ENCODE data around the gene SLC9A9. TPM values are rescaled to one million over a fixed set of nuclear protein-coding genes. Genes with fewer than 3 reads are reported as not detected.

SLC9A9 gene
- total and polyA plus RNA-seq, 10 of the 15 experiments (the other 5 are each of a cell fraction or from before 2014, with no cell fraction given), result 3.5 to 14.2 (median 9.3) TPM

GRCh38 chr3:143595456-143596077 lies 252.7 kb downstream of the SLC9A9 start (continued):
- peak in 1 of 2 experiments; percentile 34; a peak in 1 of 4 replicates for TF ChIP-seq IKZF2 (IDR thresholded peaks at IDR 0.05)

GRCh38 chr3:143594206-143594605 lies 254.1 kb downstream of the SLC9A9 start:
- TF ChIP-seq FOXK2 (IDR thresholded peaks at IDR 0.05), result no peak
- no peak for TF ChIP-seq PRDM15 (CRISPR knock-in tag; IDR thresholded peaks at IDR 0.05)
- TF ChIP-seq CBX5 (IDR thresholded peaks at IDR 0.05; ENCODE audit: low read depth), result no peak
- no peak for TF ChIP-seq MTA3 (IDR thresholded peaks at IDR 0.05; ENCODE audit: borderline replicate concordance, low read length)
- no peak for TF ChIP-seq EGR1 (IDR thresholded peaks at IDR 0.05; ENCODE audit: borderline replicate concordance in 1 of 2, low read depth in 2 of 2, low read length in 2 of 2)
- no peak for TF ChIP-seq SPI1 (IDR thresholded peaks at IDR 0.05; ENCODE audit: borderline replicate concordance, insufficient read depth, low read depth, low read length)
- no peak for TF ChIP-seq ZBTB11 (CRISPR knock-in tag; IDR thresholded peaks at IDR 0.05)
- TF ChIP-seq SMARCA5 (IDR thresholded peaks at IDR 0.05), result no peak
- no peak for TF ChIP-seq NR2F1 (conservative IDR thresholded peaks at IDR 0.05)
- no peak for TF ChIP-seq BRCA1 (IDR thresholded peaks at IDR 0.05; ENCODE audit: low read depth, low read length)
- no peak overlapping the region for H2AFZ ChIP-seq (ENCODE audit: control insufficient read depth, low read depth, low read length)
- ChIA-PET SMC1A (ENCODE audit: uncharacterized antibody, unreplicated experiment) (no interaction called here), POLR2A (no interaction called here), RAD21 (ENCODE audit: unreplicated experiment) (no interaction called here), CTCF (no interaction called here)
- WGBS (ENCODE audit: insufficient coverage, insufficient replicate concordance, low lambda C conversion rate, missing lambda C conversion rate), result 99% methylated on average over 3 of the region's 3 CpGs
- no peak overlapping the region for H3K27ac ChIP-seq (ENCODE audit: control insufficient read depth, insufficient read depth)
- FAIRE-seq, result no peak
- in situ Hi-C loops (cut with MboI), result no loop called here
- H3K4me1 ChIP-seq (ENCODE audit: control insufficient read depth, insufficient read depth, low read length), result peaks cover 7% of the 10 kb centered on the region; the same call in 1 of the 2 replicates
- ATAC-seq, result no peak
- no peak overlapping the region for H3K9ac ChIP-seq (ENCODE audit: control insufficient read depth, insufficient read depth, low read length)
- no peaks in the 10 kb centered on the region for H3K36me3 ChIP-seq (ENCODE audit: control insufficient read depth in 2 of 2, insufficient read depth in 2 of 2, low read length in 1 of 2)
- H3K27me3 ChIP-seq (replicated peaks in 1 of 2; ENCODE audit: control insufficient read depth in 2 of 2, insufficient read depth in 2 of 2, low read length in 1 of 2), result no peaks in the 10 kb centered on the region
- H3K79me2 ChIP-seq (ENCODE audit: control insufficient read depth, insufficient read depth, low read length), result no peaks in the 10 kb centered on the region
- no peak overlapping the region for H3K4me3 ChIP-seq
- DNase-seq (ENCODE audit: low read depth, low spot score), result no peak
- H3K4me2 ChIP-seq (ENCODE audit: control insufficient read depth, insufficient read depth), result no peak overlapping the region
- intact Hi-C loops (cut with micrococcal nuclease; ENCODE audit: unreplicated experiment), result no loop called here
- H4K20me1 ChIP-seq (ENCODE audit: control insufficient read depth, insufficient read depth), result no peaks in the 10 kb centered on the region
- no peaks in the 10 kb centered on the region for H3K9me3 ChIP-seq (replicated peaks; ENCODE audit: control insufficient read depth, insufficient read depth, low read length)
- BruUV-seq (replicated peaks), result no TSS peak
